Measurements from ENCODE around the gene UBE3B. TPM values are rescaled to one million over a fixed set of nuclear protein-coding genes. Genes with fewer than 3 reads are reported as not detected.
A peak's percentile ranks its signal among the peaks of the same experiment; 100 is the strongest.

The UBE3B gene
- total and polyA plus RNA-seq, 4 donors, result 10.0 to 58.9 (median 26.8) TPM

DNA sequence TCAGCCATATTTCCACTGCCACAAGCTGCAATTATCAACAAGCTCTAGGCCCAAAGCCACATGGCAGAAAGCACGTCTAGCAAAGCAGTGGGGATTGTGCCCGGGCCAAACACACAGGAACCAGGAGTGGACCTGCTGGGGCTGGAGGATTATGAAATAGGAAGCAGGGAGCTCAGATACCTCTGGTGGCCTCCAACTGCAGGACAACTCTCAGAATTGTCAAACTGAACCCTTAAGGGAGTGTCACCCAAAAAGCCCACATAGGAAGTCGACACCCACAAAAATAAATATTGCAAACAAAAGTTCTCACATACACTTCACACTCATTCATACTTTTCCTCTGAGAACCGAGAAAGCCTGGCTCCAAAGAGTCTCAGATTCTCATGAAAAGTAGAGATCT lies 26.5 kb upstream of the UBE3B start:
- Histone ChIP-seq H3K9me3 (ENCODE audit: control insufficient read depth in 4 of 4, insufficient read depth in 3 of 4, low read length in 3 of 4) (no peaks in the 10 kb centered on the region), H3K4me1 (ENCODE audit: control insufficient read depth in 5 of 5, insufficient read depth in 5 of 5, low read length in 5 of 5) (peaks cover 0 to 3% (median 0%) of the 10 kb centered on the region in 5 donors), H3K9ac (ENCODE audit: insufficient read depth in 1 of 2, low read length in 2 of 2) (no peak overlapping the region), H3K27ac (ENCODE audit: low read depth in 1 of 2, low read length in 1 of 2) (no peak overlapping the region), H3K4me3 (no peak overlapping the region), H3K36me3 (ENCODE audit: control insufficient read depth in 4 of 4, insufficient read depth in 4 of 4, low read length in 4 of 4) (peaks cover 27 to 47% (median 42%) of the 10 kb centered on the region in 4 donors), H3K27me3 (ENCODE audit: control insufficient read depth in 3 of 3, insufficient read depth in 3 of 3, low read length in 2 of 3) (no peaks in the 10 kb centered on the region)
- ATAC-seq (ENCODE audit: insufficient read depth, low FRiP score) (no peak), DNase-seq (no peak)
- 45 to 48% methylated on average over 4 of the region's 4 CpGs for WGBS, 2 donors
- TF ChIP-seq, protein P1, sequence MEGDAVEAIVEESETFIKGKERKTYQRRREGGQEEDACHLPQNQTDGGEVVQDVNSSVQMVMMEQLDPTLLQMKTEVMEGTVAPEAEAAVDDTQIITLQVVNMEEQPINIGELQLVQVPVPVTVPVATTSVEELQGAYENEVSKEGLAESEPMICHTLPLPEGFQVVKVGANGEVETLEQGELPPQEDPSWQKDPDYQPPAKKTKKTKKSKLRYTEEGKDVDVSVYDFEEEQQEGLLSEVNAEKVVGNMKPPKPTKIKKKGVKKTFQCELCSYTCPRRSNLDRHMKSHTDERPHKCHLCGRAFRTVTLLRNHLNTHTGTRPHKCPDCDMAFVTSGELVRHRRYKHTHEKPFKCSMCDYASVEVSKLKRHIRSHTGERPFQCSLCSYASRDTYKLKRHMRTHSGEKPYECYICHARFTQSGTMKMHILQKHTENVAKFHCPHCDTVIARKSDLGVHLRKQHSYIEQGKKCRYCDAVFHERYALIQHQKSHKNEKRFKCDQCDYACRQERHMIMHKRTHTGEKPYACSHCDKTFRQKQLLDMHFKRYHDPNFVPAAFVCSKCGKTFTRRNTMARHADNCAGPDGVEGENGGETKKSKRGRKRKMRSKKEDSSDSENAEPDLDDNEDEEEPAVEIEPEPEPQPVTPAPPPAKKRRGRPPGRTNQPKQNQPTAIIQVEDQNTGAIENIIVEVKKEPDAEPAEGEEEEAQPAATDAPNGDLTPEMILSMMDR (IDR thresholded peaks at IDR 0.05; ENCODE audit: control extremely low read depth, extremely low read depth), result no peak

DNA sequence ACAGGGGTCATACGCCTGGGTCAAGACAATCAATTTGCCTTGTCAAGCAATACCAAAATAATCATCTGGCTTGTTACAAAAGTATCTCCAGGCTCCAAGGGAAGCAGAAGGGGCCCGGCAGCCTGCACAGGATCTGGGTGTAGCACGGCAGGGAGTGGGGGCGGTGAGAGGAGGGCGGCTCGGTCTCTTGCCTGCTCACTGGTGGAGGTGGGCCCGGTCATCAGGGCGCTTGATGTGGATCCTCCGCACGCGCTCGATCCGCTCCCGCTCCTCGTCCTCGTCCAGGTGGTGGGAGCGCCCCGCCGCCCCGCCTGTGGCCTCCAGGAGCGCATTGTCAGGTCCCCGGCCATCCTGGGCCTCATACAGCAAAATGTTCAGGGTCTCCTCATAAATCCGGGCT lies 26.0 kb upstream of the UBE3B start:
- Histone ChIP-seq H3K4me1 (ENCODE audit: control insufficient read depth in 5 of 5, insufficient read depth in 5 of 5, low read length in 5 of 5) (peaks cover 0 to 3% (median 0%) of the 10 kb centered on the region in 5 donors), H3K9ac (ENCODE audit: insufficient read depth in 1 of 2, low read length in 2 of 2) (no peak overlapping the region), H3K27me3 (ENCODE audit: control insufficient read depth in 3 of 3, insufficient read depth in 3 of 3, low read length in 2 of 3) (no peaks in the 10 kb centered on the region), H3K9me3 (ENCODE audit: control insufficient read depth in 4 of 4, insufficient read depth in 3 of 4, low read length in 3 of 4) (no peaks in the 10 kb centered on the region), H3K4me3 (no peak overlapping the region), H3K27ac (ENCODE audit: low read depth in 1 of 2, low read length in 1 of 2) (peak overlapping the region in 1 of 2 donors; percentile 3), H3K36me3 (ENCODE audit: control insufficient read depth in 4 of 4, insufficient read depth in 4 of 4, low read length in 4 of 4) (peaks cover 31 to 52% (median 44%) of the 10 kb centered on the region in 4 donors)
- TF ChIP-seq, protein P1 (IDR thresholded peaks at IDR 0.05; ENCODE audit: control extremely low read depth, extremely low read depth), result no peak
- ATAC-seq (ENCODE audit: insufficient read depth, low FRiP score) (no peak), DNase-seq (no peak)
- 92 to 94% methylated on average over 23 of the region's 23 CpGs for WGBS, 2 donors

DNA sequence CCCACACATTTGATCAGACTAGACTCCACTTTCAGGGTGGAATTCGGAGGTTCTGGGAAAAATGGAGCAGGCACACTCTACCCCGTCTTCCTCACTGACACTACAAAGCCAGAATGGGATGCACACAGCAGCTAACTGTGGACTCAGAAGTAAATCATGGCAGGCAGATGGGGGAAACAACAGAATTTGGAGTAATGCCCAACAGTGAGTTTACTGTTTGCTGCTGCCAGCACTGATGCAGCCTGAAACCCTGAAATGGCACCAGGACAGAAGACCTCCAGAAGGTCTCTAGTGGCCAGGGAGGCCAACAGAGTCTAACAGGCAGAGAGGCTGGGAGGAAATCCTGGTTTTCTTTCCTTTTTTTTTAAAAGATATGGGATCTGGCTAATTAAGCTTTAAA lies 24.9 kb upstream of the UBE3B start:
- Histone ChIP-seq H3K36me3 (ENCODE audit: control insufficient read depth in 4 of 4, insufficient read depth in 4 of 4, low read length in 4 of 4) (peaks cover 33 to 55% (median 41%) of the 10 kb centered on the region in 4 donors), H3K27me3 (ENCODE audit: control insufficient read depth in 3 of 3, insufficient read depth in 3 of 3, low read length in 2 of 3) (no peaks in the 10 kb centered on the region), H3K9ac (ENCODE audit: insufficient read depth in 1 of 2, low read length in 2 of 2) (no peak overlapping the region), H3K27ac (ENCODE audit: low read depth in 1 of 2, low read length in 1 of 2) (no peak overlapping the region), H3K4me3 (no peak overlapping the region), H3K9me3 (ENCODE audit: control insufficient read depth in 4 of 4, insufficient read depth in 3 of 4, low read length in 3 of 4) (no peaks in the 10 kb centered on the region), H3K4me1 (ENCODE audit: control insufficient read depth in 5 of 5, insufficient read depth in 5 of 5, low read length in 5 of 5) (peaks cover 0 to 3% (median 0%) of the 10 kb centered on the region in 5 donors)
- TF ChIP-seq, protein P1 (IDR thresholded peaks at IDR 0.05; ENCODE audit: control extremely low read depth, extremely low read depth), result no peak
- 89 to 90% methylated on average over 2 of the region's 2 CpGs for WGBS, 2 donors
- DNase-seq, result no peak
- ATAC-seq (ENCODE audit: insufficient read depth, low FRiP score), result no peak

DNA sequence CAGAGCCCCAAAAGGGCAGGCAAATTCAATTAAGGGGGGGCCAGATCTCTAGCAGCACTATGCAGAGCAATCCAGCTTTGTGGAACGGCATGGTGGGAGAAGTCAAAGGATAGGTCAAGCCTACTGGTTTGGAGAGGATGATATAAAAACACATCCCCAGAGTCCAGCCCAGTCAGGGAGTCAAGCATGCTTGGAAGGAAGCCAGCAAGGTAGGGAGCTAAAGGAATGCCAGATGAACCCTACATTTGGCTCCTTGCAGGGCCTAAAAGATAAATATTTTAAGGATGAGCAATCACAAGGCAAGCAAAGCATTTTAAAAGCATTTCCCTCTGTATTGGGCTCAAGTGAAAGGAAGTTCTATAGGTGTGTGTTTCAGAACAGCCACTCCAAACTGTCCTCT lies 21.7 kb upstream of the UBE3B start:
- Histone ChIP-seq H3K9ac (ENCODE audit: insufficient read depth in 1 of 2, low read length in 2 of 2) (no peak overlapping the region), H3K4me1 (ENCODE audit: control insufficient read depth in 5 of 5, insufficient read depth in 5 of 5, low read length in 5 of 5) (peaks cover 0 to 16% (median 11%) of the 10 kb centered on the region in 5 donors), H3K9me3 (ENCODE audit: control insufficient read depth in 4 of 4, insufficient read depth in 3 of 4, low read length in 3 of 4) (no peaks in the 10 kb centered on the region), H3K4me3 (no peak overlapping the region), H3K27me3 (ENCODE audit: control insufficient read depth in 3 of 3, insufficient read depth in 3 of 3, low read length in 2 of 3) (no peaks in the 10 kb centered on the region), H3K27ac (ENCODE audit: low read depth in 1 of 2, low read length in 1 of 2) (no peak overlapping the region), H3K36me3 (ENCODE audit: control insufficient read depth in 4 of 4, insufficient read depth in 4 of 4, low read length in 4 of 4) (peaks cover 33 to 58% (median 45%) of the 10 kb centered on the region in 4 donors)
- TF ChIP-seq, protein P1 (IDR thresholded peaks at IDR 0.05; ENCODE audit: control extremely low read depth, extremely low read depth), result no peak
- DNase-seq, result no peak
- 95 to 100% methylated on average over 1 of the region's 1 CpG for WGBS, 2 donors
- ATAC-seq (ENCODE audit: insufficient read depth, low FRiP score), result no peak
